Measurements from ENCODE around the gene CEP83.

The CEP83 gene

GRCh38 chr12:94266796-94267536 lies 192.7 kb downstream of the CEP83 start:
- no peak for DNase-seq

DNA sequence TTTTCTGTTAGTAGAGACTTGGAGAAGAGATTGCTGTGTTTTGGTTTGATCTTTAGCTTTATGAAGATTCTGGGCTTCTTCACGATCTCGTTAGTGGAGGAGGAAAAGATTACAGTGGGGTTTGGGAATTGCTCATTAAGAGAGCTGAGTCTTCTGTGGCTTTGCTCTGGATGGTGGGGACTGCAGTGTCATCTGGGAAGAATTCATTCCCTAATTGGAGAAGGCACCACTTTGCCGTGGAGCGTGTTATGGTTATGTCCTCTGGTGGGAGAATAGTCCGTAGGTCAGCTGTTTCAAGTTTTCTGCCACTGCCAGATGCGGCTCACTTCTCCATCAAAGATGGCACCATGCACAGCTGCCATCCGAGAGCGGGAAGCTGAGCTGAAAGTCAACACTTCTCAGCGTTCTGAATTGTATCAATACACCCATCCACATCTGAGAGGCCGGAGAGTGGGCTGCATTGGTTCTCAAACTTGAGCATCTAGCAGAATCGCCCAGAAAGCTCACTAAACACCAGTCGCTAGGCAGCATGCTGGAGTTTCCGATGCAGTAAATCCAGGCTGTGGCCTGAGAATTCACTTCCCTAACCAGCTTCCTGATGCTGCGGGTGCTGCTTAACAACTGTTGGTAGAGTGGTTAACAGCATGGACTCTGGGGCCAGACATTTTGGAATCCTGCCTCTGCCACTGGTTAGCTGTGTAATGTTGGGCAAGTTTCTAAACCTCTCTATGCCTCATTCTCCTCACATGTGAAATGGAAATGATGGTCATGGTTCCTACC lies 193.5 kb downstream of the CEP83 start:
- DNase-seq, result no peak

DNA sequence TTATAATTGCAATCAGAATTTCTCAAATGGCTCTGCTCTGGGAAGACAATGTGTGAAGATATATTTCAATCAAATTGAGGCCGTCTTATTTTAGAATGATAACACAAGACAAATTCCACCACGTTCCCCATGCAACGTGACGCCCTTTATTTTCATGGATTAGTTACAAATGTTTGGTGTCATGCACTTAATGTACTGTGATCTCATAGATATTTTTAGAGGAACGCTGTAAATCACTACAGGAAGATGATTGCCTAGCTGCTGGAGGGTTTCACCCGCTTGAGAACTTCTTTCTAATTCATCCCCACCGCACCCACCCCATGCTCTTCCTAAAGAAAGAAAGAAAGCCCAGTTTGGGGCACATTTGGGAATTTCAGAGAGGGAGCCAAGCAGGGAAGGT lies 194.1 kb downstream of the CEP83 start:
- no peak for DNase-seq

- DNase-seq, result no peak
These were observed 194.8 kb downstream of the CEP83 start for GRCh38 chr12:94264736-94265485.

- DNase-seq, result no peak
These were observed 195.6 kb downstream of the CEP83 start for GRCh38 chr12:94263905-94264561.

DNA sequence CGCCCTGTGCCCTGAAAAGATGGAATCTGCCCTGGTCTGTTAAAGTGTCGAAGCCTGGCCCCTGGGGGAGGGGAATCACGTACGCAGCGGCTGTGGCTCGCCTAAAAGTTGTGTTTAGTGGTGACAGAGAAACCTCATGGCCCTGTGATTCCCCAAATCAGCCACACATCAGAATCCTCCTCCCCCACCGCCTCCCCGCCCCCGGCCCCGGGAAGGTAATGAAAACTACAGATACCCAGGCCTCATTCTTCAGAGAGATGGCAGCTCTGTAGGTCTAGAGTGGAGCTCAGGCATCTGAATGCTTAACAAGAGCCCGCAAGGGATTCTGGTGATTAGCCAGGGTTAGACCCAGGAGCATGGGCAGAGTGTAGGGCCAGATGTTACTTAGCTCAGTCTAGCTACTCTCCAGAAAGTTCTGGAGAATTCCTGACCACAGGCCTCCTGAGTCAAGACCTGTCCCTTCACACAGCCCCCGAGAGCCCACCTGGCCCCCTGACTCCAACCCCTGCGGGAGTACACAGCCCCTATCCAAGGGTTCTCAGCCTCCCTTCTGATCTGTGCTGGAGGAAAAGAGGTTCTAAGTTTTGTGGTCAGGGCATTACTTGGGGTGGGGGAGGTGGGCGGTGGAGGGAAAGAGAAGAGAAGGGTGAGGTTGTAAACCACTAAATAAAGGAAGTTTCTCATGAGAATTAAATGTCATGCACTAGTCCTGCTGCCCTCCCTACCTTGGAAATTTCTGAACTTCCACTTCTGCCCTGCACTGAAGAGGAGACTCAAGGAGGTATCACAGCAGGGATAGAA lies 196.5 kb downstream of the CEP83 start:
- DNase-seq, result peak; percentile 46

DNA sequence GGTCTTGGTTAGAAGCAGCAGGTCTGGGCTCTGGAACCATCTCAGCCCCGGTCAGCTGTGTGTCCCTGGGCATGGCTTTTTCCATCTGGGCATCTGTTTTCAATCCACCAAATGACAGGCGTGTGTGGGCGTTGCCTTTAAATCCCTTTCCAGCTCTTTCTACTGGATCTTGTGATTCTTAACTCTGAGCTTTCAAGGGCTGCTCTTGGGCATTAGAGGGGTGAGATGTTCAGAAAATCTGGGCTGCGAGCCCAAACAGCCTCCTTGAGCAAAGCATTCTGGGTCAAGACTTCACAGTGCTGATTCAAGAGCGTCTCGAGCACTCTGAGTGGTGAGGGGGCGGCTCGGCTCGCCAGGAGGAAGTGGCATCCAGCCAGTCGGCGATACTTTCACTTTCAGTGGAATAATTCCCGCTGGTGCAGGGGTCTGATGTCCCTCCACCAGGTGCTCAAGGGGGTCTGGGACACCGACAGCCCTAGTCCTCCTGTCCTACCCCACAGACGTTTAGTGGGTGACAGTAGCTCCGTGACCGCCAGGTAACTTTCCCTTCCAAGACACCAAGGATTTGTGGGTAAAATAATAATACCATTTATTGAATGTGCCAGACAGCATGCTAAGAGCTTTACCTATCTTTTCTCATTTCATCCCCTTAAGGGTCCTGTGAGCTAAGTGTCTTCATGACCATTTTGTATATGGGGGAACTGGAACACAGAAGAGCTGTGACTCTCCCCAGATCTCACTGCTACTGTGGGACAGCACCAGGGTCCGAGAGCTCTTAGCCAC lies 197.2 kb downstream of the CEP83 start:
- DNase-seq, result peak; percentile 84

GRCh38 chr12:94261786-94262185 lies 197.9 kb downstream of the CEP83 start:
- no peak for DNase-seq

GRCh38 chr12:94261119-94261518 lies 198.5 kb downstream of the CEP83 start:
- DNase-seq, result no peak

DNA sequence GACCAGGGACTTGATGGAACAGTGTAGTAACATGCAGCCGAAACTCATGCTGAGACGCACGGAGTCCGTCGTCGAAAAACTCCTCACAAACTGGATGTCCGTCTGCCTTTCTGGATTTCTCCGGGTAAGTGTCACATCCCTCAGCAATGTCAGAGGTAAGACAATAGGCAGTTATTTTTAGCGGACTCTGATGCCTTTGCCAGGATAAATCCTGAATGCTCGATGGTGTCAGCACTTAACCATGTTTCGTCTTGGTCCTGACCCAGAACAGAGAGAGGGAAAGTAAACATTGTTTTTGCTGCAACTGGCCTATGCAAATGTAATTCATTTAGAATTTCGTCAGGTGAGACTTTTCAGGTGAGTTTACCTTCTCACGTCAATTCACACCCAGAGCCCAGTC lies 198.9 kb downstream of the CEP83 start:
- DNase-seq, result no peak

- DNase-seq, result no peak
These were observed 199.7 kb downstream of the CEP83 start for GRCh38 chr12:94260017-94260416.

DNA sequence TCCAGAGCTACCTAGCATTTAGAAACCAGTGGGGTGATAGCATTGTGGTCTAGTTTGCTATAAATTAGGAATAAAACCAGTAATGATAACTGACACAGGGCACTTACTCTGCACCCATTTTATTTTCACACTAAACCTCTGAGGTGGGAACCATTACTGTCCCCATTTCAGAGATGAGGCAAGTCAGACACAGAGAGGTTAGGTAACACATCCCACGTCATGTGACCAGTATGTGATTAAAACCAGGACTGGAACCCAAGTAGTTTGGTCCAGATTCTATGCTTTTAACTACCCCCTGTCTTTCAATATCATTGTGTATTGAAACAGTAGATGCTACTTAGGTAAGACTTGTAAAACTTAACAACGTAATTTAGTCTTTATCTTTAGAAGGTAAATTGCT lies 201.1 kb downstream of the CEP83 start:
- DNase-seq, result no peak
